ENCODE data around the gene ZMYM3. TPM values are rescaled to one million over a fixed set of nuclear protein-coding genes. Genes with fewer than 3 reads are reported as not detected.

Gene ZMYM3
- total and polyA plus RNA-seq, 2 donors (not counting 1 experiment from before 2014, with no cell fraction given): 21.8 to 40.6 TPM

DNA sequence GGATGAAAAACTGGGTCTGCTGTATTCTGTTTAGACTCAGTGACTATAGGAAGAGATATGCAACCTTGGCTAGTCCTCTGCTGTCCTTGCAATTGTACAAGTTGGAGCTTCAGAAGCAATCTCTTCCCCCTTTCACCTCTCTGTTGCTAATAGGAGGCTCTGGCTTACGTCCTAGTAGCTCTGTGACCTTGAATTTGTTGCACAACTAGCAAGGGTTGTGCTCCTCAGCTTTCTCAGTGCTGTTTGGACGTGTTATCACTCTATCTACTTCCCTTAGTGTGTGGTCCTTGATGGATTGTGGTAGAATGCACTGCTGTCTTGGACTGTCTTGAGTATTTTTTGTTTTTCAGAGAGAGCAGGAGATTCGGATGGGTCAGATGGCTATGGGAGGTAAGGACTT, 44.2 kb upstream of the ZMYM3 start:
- H3K4me1 ChIP-seq (ENCODE audit: control insufficient read depth in 2 of 2, insufficient read depth in 2 of 2, low read length in 2 of 2): no peaks in the 10 kb centered on the region
- CTCF ChIA-PET: no interaction called here
- Mint-ChIP-seq H3K4me3 (no peak overlapping the region), H3K27ac (no peak overlapping the region), H3K27me3 (no peaks in the 10 kb centered on the region), H3K4me1 (no peaks in the 10 kb centered on the region), H3K9me3 (ENCODE audit: insufficient read depth) (no peaks in the 10 kb centered on the region)
- H3K4me3 ChIP-seq (ENCODE audit: control extremely low read depth in 1 of 5, extremely low read depth in 1 of 5, insufficient read depth in 1 of 5, low read depth in 2 of 5, low read length in 4 of 5): no peak overlapping the region
- TF ChIP-seq, protein P1, sequence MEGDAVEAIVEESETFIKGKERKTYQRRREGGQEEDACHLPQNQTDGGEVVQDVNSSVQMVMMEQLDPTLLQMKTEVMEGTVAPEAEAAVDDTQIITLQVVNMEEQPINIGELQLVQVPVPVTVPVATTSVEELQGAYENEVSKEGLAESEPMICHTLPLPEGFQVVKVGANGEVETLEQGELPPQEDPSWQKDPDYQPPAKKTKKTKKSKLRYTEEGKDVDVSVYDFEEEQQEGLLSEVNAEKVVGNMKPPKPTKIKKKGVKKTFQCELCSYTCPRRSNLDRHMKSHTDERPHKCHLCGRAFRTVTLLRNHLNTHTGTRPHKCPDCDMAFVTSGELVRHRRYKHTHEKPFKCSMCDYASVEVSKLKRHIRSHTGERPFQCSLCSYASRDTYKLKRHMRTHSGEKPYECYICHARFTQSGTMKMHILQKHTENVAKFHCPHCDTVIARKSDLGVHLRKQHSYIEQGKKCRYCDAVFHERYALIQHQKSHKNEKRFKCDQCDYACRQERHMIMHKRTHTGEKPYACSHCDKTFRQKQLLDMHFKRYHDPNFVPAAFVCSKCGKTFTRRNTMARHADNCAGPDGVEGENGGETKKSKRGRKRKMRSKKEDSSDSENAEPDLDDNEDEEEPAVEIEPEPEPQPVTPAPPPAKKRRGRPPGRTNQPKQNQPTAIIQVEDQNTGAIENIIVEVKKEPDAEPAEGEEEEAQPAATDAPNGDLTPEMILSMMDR (IDR thresholded peaks at IDR 0.05): no peak
- no peak for TF ChIP-seq EZH2 (IDR thresholded peaks at IDR 0.05; ENCODE audit: borderline replicate concordance, insufficient read depth, low read depth, low read length, poor library complexity, severe bottlenecking)
- DNase-seq: no peak
- WGBS (ENCODE audit: insufficient coverage): 100% methylated on average over 1 of the region's 3 CpGs
- peaks cover 0 to 47% of the 10 kb centered on the region in 2 experiments for H3K36me3 ChIP-seq (replicated peaks in 1 of 2; ENCODE audit: control extremely low read depth in 1 of 2, control insufficient read depth in 1 of 2, extremely low read depth in 1 of 2, insufficient read depth in 2 of 2, low read length in 1 of 2)
- H3K9ac ChIP-seq (ENCODE audit: low read length): no peak overlapping the region
- ATAC-seq (ENCODE audit: low read depth): no peak
- peaks cover 11% of the 10 kb centered on the region for H4K20me1 ChIP-seq (ENCODE audit: control insufficient read depth, insufficient read depth, low read length, poor library complexity, severe bottlenecking)
- no peak overlapping the region for H3K4me2 ChIP-seq (replicated peaks; ENCODE audit: low read depth, low read length, poor library complexity, severe bottlenecking)
- no peak overlapping the region for H2AFZ ChIP-seq (ENCODE audit: insufficient read depth, low read depth, low read length, poor library complexity, severe bottlenecking)
- no peaks in the 10 kb centered on the region for H3K9me3 ChIP-seq (ENCODE audit: control extremely low read depth in 1 of 3, control insufficient read depth in 2 of 3, insufficient read depth in 1 of 3, low read length in 2 of 3)
- no peak overlapping the region for H3K27ac ChIP-seq (ENCODE audit: low read length in 2 of 2)
- POLR2A ChIA-PET: interaction anchor here (0.5 kb wide), 1 partner anchor 37 kb away, joined by 3 read pairs; no protein-coding TSS in a partner anchor
- intact Hi-C loops (cut with micrococcal nuclease): no loop called here
- H3K79me2 ChIP-seq (ENCODE audit: control insufficient read depth, insufficient read depth, low read length): no peaks in the 10 kb centered on the region
- no peaks in the 10 kb centered on the region for H3K27me3 ChIP-seq (replicated peaks in 1 of 4; ENCODE audit: control extremely low read depth in 1 of 4, control insufficient read depth in 3 of 4, insufficient read depth in 4 of 4, low read length in 3 of 4)

DNA sequence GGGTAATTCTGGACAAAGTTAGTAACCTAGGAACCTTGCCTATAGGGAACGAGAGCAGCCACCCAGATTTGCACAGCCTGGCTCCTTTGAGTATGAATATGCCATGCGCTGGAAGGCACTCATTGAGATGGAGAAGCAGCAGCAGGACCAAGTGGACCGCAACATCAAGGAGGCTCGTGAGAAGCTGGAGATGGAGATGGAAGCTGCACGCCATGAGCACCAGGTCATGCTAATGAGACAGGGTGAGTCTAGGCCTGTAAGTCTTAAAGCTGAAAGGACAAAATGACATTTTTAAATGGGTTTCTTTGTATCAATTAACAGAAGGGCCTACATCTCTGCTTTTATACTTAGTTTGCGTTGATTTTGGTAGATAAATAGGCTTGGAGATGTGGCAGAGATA, 42.9 kb upstream of the ZMYM3 start:
- no peak for ATAC-seq (ENCODE audit: low read depth)
- POLR2A ChIA-PET: no interaction called here
- H3K9me3 ChIP-seq (ENCODE audit: control extremely low read depth in 1 of 3, control insufficient read depth in 2 of 3, insufficient read depth in 1 of 3, low read length in 2 of 3): no peaks in the 10 kb centered on the region

More for the DNA sequence above, 42.9 kb upstream of the ZMYM3 start:
- Histone ChIP-seq H3K4me1 (ENCODE audit: control insufficient read depth in 2 of 2, insufficient read depth in 2 of 2, low read length in 2 of 2) (no peaks in the 10 kb centered on the region), H3K4me3 (ENCODE audit: control extremely low read depth in 1 of 5, extremely low read depth in 1 of 5, insufficient read depth in 1 of 5, low read depth in 2 of 5, low read length in 4 of 5) (no peak overlapping the region), H4K20me1 (ENCODE audit: control insufficient read depth, insufficient read depth, low read length, poor library complexity, severe bottlenecking) (peaks cover 11% of the 10 kb centered on the region), H3K27me3 (replicated peaks in 1 of 4; ENCODE audit: control extremely low read depth in 1 of 4, control insufficient read depth in 3 of 4, insufficient read depth in 4 of 4, low read length in 3 of 4) (no peaks in the 10 kb centered on the region), H3K79me2 (ENCODE audit: control insufficient read depth, insufficient read depth, low read length) (peaks cover 3% of the 10 kb centered on the region), H2AFZ (ENCODE audit: insufficient read depth, low read depth, low read length, poor library complexity, severe bottlenecking) (no peak overlapping the region), H3K36me3 (replicated peaks in 1 of 2; ENCODE audit: control extremely low read depth in 1 of 2, control insufficient read depth in 1 of 2, extremely low read depth in 1 of 2, insufficient read depth in 2 of 2, low read length in 1 of 2) (peaks cover 0 to 60% of the 10 kb centered on the region in 2 experiments), H3K9ac (ENCODE audit: low read length) (no peak overlapping the region), H3K4me2 (replicated peaks; ENCODE audit: low read depth, low read length, poor library complexity, severe bottlenecking) (no peak overlapping the region), H3K27ac (ENCODE audit: low read length in 2 of 2) (no peak overlapping the region)
- Mint-ChIP-seq H3K9me3 (ENCODE audit: insufficient read depth) (no peaks in the 10 kb centered on the region), H3K4me1 (no peaks in the 10 kb centered on the region), H3K27ac (no peak overlapping the region), H3K27me3 (no peaks in the 10 kb centered on the region), H3K4me3 (no peak overlapping the region)
- intact Hi-C loops (cut with micrococcal nuclease): no loop called here
- WGBS (ENCODE audit: insufficient coverage): 100% methylated on average over 1 of the region's 6 CpGs
- CTCF ChIA-PET: interaction anchor here (0.6 kb wide), 1 partner anchor 31 kb away, joined by 3 read pairs; no protein-coding TSS in a partner anchor
- TF ChIP-seq, protein P1 (IDR thresholded peaks at IDR 0.05): no peak
- TF ChIP-seq EZH2 (IDR thresholded peaks at IDR 0.05; ENCODE audit: borderline replicate concordance, insufficient read depth, low read depth, low read length, poor library complexity, severe bottlenecking): no peak
- DNase-seq: no peak
